Smooth muscle cell (in vitro differentiated cells): Measurements from ENCODE around the gene ZMYND10. TPM values are rescaled to one million over a fixed set of nuclear protein-coding genes. Genes with fewer than 3 reads are reported as not detected.
A peak's percentile ranks its signal among the peaks of the same experiment; 100 is the strongest.

Experiments used
- DNase-seq: peaks from one replicate; lab custom pipeline; 2025; ENCODE audit not compliant: unreplicated experiment; lab: John Stamatoyannopoulos, UW
- H2AFZ ChIP-seq: fragments of 200-600 bp; sonication (generic); 2 replicates; pipeline ENCODE4 v1.6.0; 2016; ENCODE audit warnings: antibody characterized with exemption, low read depth, mild to moderate bottlenecking
- H3F3A ChIP-seq: fragments of 200-600 bp; sonication (generic); 2 replicates; pipeline ENCODE4 v1.6.0; 2017; ENCODE audit warnings: antibody characterized with exemption, low read depth
- H3K27ac ChIP-seq: fragments of 200-600 bp; sonication (generic); 2 replicates; pipeline ENCODE4 v1.5.1; 2016; ENCODE audit warnings: low read depth, mild to moderate bottlenecking
- H3K27me3 ChIP-seq: fragments of 200-600 bp; sonication (generic); 2 replicates; pipeline ENCODE4 v1.6.1; 2016; ENCODE audit warnings: low read depth, mild to moderate bottlenecking
- H3K36me3 ChIP-seq: fragments of 200-600 bp; sonication (generic); 2 replicates; pipeline ENCODE4 v1.5.1; 2016; ENCODE audit warnings: low read depth
- H3K4me1 ChIP-seq: fragments of 200-600 bp; sonication (generic); 2 replicates; pipeline ENCODE4 v1.5.1; 2016; ENCODE audit warnings: low read depth
- H3K4me2 ChIP-seq: fragments of 200-600 bp; sonication (generic); 2 replicates; pipeline ENCODE4 v1.6.0; 2016; ENCODE audit warnings: mild to moderate bottlenecking
- H3K4me3 ChIP-seq: fragments of 200-600 bp; sonication (generic); 2 replicates; pipeline ENCODE4 v1.5.1; 2016; ENCODE audit warnings: mild to moderate bottlenecking
- H3K79me2 ChIP-seq: fragments of 200-600 bp; sonication (generic); 2 replicates; pipeline ENCODE4 v1.6.0; 2016; ENCODE audit warnings: low read depth, mild to moderate bottlenecking
- H3K9ac ChIP-seq: fragments of 200-600 bp; sonication (generic); 2 replicates; pipeline ENCODE4 v1.6.0; 2016; ENCODE audit warnings: low read depth
- H3K9me3 ChIP-seq: fragments of 200-600 bp; sonication (generic); replicated peaks from 2 replicates; pipeline ENCODE4 v1.5.1; 2016; ENCODE audit warnings: low read depth
- H4K20me1 ChIP-seq: fragments of 200-600 bp; sonication (generic); 2 replicates; pipeline ENCODE4 v1.6.0; 2016; ENCODE audit warnings: low read depth
- CTCF ChIP-seq: fragments of 200-600 bp; sonication (generic); IDR thresholded peaks from 2 replicates; pipeline ENCODE4 v1.5.1; 2017; ENCODE audit warnings: borderline replicate concordance, mild to moderate bottlenecking, antibody characterized with exemption; ENCODE audit not compliant: insufficient read depth, poor library complexity, severe bottlenecking
- WGBS: methylation state at CpG from one replicate; pipeline ENCODE4 v1.1.7; 2016; ENCODE audit warnings: low lambda C conversion rate; 5-methylcytosine and 5-hydroxymethylcytosine counted together
- polyA plus RNA-seq: library from polyadenylated mRNA; unstranded; fragments of >200 nt; fragmentation: Nextera tagmentation; extraction: Ambion mirVana; gene quantifications from 2 replicates; pipeline ENCODE4 v1.2.1, GENCODE V29; 2016
- total RNA-seq: library from RNA; depleted of rRNA; stranded (reverse); fragments of >200 nt; gene quantifications from 2 replicates; pipeline ENCODE4 v1.2.3, GENCODE V29; 2014

The ZMYND10 gene
- total and polyA plus RNA-seq, 2 experiments from 2014 or later: 0.27 to 1.7 TPM

- H3K9me3 ChIP-seq: no peaks in the 10 kb centered on the region
- H3K36me3 ChIP-seq: no peaks in the 10 kb centered on the region
- no peak overlapping the region for H3K9ac ChIP-seq
- no peak overlapping the region for H3K27ac ChIP-seq
- H3F3A ChIP-seq: no peaks in the 10 kb centered on the region
- H3K27me3 ChIP-seq: no peaks in the 10 kb centered on the region
- H2AFZ ChIP-seq: no peak overlapping the region
- H4K20me1 ChIP-seq: no peaks in the 10 kb centered on the region
- H3K79me2 ChIP-seq: peaks cover 11% of the 10 kb centered on the region
- no peak overlapping the region for H3K4me3 ChIP-seq
- H3K4me2 ChIP-seq: no peak overlapping the region
- peaks cover 15% of the 10 kb centered on the region for H3K4me1 ChIP-seq
- no peak for TF ChIP-seq CTCF
- no peak for DNase-seq
- WGBS: 93% methylated on average over 4 of the region's 4 CpGs
These were observed 51.4 kb downstream of the ZMYND10 start for GRCh38 chr3:50294089-50294488.

DNA sequence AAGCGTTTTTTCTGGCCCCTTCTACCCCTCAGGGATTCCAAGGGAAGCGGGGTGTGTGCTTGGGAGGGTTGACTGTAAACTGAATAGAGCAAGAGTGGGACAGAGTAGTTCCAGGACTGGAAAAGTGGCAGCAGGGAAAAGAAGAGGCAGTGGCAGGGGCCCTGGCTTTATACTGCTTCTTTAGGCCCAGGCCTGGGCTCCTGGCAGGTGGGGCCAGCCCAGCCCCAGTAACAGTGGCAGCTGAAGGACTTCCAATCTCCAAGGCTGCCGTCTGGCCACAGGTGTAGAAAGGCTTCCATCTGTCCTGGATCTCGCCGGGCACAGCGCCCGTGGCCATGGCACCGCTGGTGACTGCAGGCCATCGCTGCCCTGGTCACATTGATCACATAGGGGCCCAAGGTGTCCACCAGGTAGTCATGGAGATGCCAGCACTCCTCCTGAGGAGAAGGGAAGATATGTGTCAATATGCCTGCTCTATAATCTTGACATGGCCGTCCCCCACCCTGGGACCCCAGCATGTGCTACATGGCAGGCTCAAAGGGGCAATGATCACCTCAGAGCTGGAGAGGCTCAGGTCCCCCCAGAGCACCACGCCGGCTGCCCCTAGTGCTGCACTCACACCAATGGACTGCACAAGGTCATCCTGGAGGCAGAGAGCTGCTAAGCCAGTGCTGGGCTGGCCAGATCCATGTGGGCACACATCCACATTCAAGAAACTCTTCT lies 52.3 kb downstream of the ZMYND10 start:
- Histone ChIP-seq H3K4me1 (peaks cover 11% of the 10 kb centered on the region), H3F3A (no peaks in the 10 kb centered on the region), H3K9ac (no peak overlapping the region), H3K27ac (peak overlapping the region; percentile 10), H3K4me2 (peak overlapping the region; percentile 82), H3K79me2 (peaks cover 11% of the 10 kb centered on the region), H3K36me3 (no peaks in the 10 kb centered on the region), H3K27me3 (no peaks in the 10 kb centered on the region), H3K4me3 (peak overlapping the region; percentile 44), H3K9me3 (no peaks in the 10 kb centered on the region), H4K20me1 (no peaks in the 10 kb centered on the region), H2AFZ (no peak overlapping the region)
- TF ChIP-seq CTCF: no peak
- 88% methylated on average over 12 of the region's 12 CpGs for WGBS
- DNase-seq: no peak

- Histone ChIP-seq H3K9ac (peak within 1 kb of the TSS; percentile 89), H3F3A (no peaks in the 10 kb centered on the region), H3K4me2 (peak within 1 kb of the TSS; percentile 98), H3K27ac (peak within 1 kb of the TSS; percentile 72), H3K4me1 (peaks cover 10% of the 10 kb centered on the region), H2AFZ (peak within 1 kb of the TSS; percentile 47), H4K20me1 (no peaks in the 10 kb centered on the region), H3K4me3 (peak within 1 kb of the TSS; percentile 84), H3K27me3 (no peaks in the 10 kb centered on the region), H3K9me3 (no peaks in the 10 kb centered on the region), H3K79me2 (peaks cover 11% of the 10 kb centered on the region), H3K36me3 (no peaks in the 10 kb centered on the region)
- DNase-seq: peak; percentile 78
- whole genome bisulfite sequencing: 7% methylated on average over 51 of the region's 67 CpGs
- no peak for TF ChIP-seq CTCF
These were observed 53.1 kb downstream of the ZMYND10 start, which contains the start of gene IFRD2 for GRCh38 chr3:50292159-50293078. IFRD2 (minus strand) TSS chr3:50292429; CDS start chr3:50292274, 155 bp downstream.

Other genes starting within 250 kb of the ZMYND10 start
- 16.9 and 25.0 TPM in 2 replicates for gene SEMA3F, start 190.4 kb downstream of the ZMYND10 start, total RNA-seq
- gene SEMA3F, start 190.4 kb downstream of the ZMYND10 start, polyA plus RNA-seq: 9.2 and 17.8 TPM in 2 replicates
- gene GNAT1, start 154.1 kb downstream of the ZMYND10 start, total RNA-seq: not detected in 2 replicates
- 0.24 TPM in 1 of 2 replicates, not detected in the other for gene GNAT1, start 154.1 kb downstream of the ZMYND10 start, polyA plus RNA-seq
- gene SLC38A3, start 140.5 kb downstream of the ZMYND10 start, total RNA-seq: 0.58 and 3.9 TPM in 2 replicates
- gene SLC38A3, start 140.5 kb downstream of the ZMYND10 start, polyA plus RNA-seq: 3.5 and 4.2 TPM in 2 replicates
- gene GNAI2, start 109.5 kb downstream of the ZMYND10 start, total RNA-seq: 209 and 230 TPM in 2 replicates
- 454 and 466 TPM in 2 replicates for gene GNAI2, start 109.5 kb downstream of the ZMYND10 start, polyA plus RNA-seq
- gene SEMA3B, start 76.6 kb downstream of the ZMYND10 start, total RNA-seq: 26.8 and 48.3 TPM in 2 replicates
- 26.3 and 70.7 TPM in 2 replicates for gene SEMA3B, start 76.6 kb downstream of the ZMYND10 start, polyA plus RNA-seq
- 0.09 and 0.18 TPM in 2 replicates for gene LSMEM2, start 66.6 kb downstream of the ZMYND10 start, total RNA-seq
- 0.87 TPM in 1 of 2 replicates, not detected in the other for gene LSMEM2, start 66.6 kb downstream of the ZMYND10 start, polyA plus RNA-seq
- 19.9 and 20.8 TPM in 2 replicates for gene IFRD2, start 53.3 kb downstream of the ZMYND10 start, total RNA-seq
- gene IFRD2, start 53.3 kb downstream of the ZMYND10 start, polyA plus RNA-seq: 59.3 and 62.6 TPM in 2 replicates
- 1.6 and 2.5 TPM in 2 replicates for gene HYAL3, start 46.3 kb downstream of the ZMYND10 start, total RNA-seq
- gene HYAL3, start 46.3 kb downstream of the ZMYND10 start, polyA plus RNA-seq: 3.7 and 6.7 TPM in 2 replicates
- 11.3 and 13.0 TPM in 2 replicates for gene NAA80, start 46.3 kb downstream of the ZMYND10 start, total RNA-seq
- gene NAA80, start 46.3 kb downstream of the ZMYND10 start, polyA plus RNA-seq: 16.7 and 21.9 TPM in 2 replicates
- 0.54 and 1.0 TPM in 2 replicates for gene HYAL1, start 42.2 kb downstream of the ZMYND10 start, total RNA-seq
- 1.4 TPM in 1 of 2 replicates, not detected in the other for gene HYAL1, start 42.2 kb downstream of the ZMYND10 start, polyA plus RNA-seq
- gene HYAL2, start 23.0 kb downstream of the ZMYND10 start, total RNA-seq: 74.7 and 88.0 TPM in 2 replicates
- 72.8 and 83.3 TPM in 2 replicates for gene HYAL2, start 23.0 kb downstream of the ZMYND10 start, polyA plus RNA-seq
- 25.1 and 28.8 TPM in 2 replicates for gene TUSC2, start 17.5 kb downstream of the ZMYND10 start, total RNA-seq
- 53.4 and 57.5 TPM in 2 replicates for gene TUSC2, start 17.5 kb downstream of the ZMYND10 start, polyA plus RNA-seq
- gene RASSF1, start 4.9 kb downstream of the ZMYND10 start, total RNA-seq: 25.3 and 27.6 TPM in 2 replicates
- gene RASSF1, start 4.9 kb downstream of the ZMYND10 start, polyA plus RNA-seq: 58.5 and 62.2 TPM in 2 replicates
- 18.0 and 25.1 TPM in 2 replicates for gene NPRL2, start 5.0 kb upstream of the ZMYND10 start, total RNA-seq
- gene NPRL2, start 5.0 kb upstream of the ZMYND10 start, polyA plus RNA-seq: 29.3 and 39.7 TPM in 2 replicates
- gene CYB561D2, start 5.1 kb upstream of the ZMYND10 start, total RNA-seq: 15.1 and 21.6 TPM in 2 replicates
- 22.6 and 30.7 TPM in 2 replicates for gene CYB561D2, start 5.1 kb upstream of the ZMYND10 start, polyA plus RNA-seq
- 33.6 and 42.7 TPM in 2 replicates for gene TMEM115, start 13.8 kb upstream of the ZMYND10 start, total RNA-seq
- gene TMEM115, start 13.8 kb upstream of the ZMYND10 start, polyA plus RNA-seq: 53.2 and 56.6 TPM in 2 replicates
- gene CACNA2D2, start 157.9 kb upstream of the ZMYND10 start, total RNA-seq: 0.27 and 0.31 TPM in 2 replicates
- 0.51 and 0.58 TPM in 2 replicates for gene CACNA2D2, start 157.9 kb upstream of the ZMYND10 start, polyA plus RNA-seq
- gene C3orf18, start 222.0 kb upstream of the ZMYND10 start, total RNA-seq: 6.6 and 8.7 TPM in 2 replicates
- 18.9 and 20.0 TPM in 2 replicates for gene C3orf18, start 222.0 kb upstream of the ZMYND10 start, polyA plus RNA-seq
- gene HEMK1, start 223.8 kb upstream of the ZMYND10 start, total RNA-seq: 6.5 and 15.3 TPM in 2 replicates
- 26.4 and 28.3 TPM in 2 replicates for gene HEMK1, start 223.8 kb upstream of the ZMYND10 start, polyA plus RNA-seq